Erythroblast (primary cell): ENCODE results near the gene ERCC4.

Experiments used
- GATA1 ChIP-seq: IDR thresholded peaks from 2 replicates; pipeline ENCODE4 v1.6.1; 2011; ENCODE audit warnings: low read depth, mild to moderate bottlenecking, control low read depth, low read length, moderate library complexity
- POLR2A ChIP-seq: IDR thresholded peaks from 2 replicates; pipeline ENCODE4 v1.6.1; 2011; ENCODE audit warnings: mild to moderate bottlenecking, low read length

GRCh38 chr16:13883881-13884280, 36.1 kb upstream of the ERCC4 start:
- no peak for TF ChIP-seq POLR2A
- no peak for TF ChIP-seq GATA1
